Hepatocyte (in vitro differentiated cells): Measurements from ENCODE around the gene ZFHX3. TPM values are rescaled to one million over a fixed set of nuclear protein-coding genes. Genes with fewer than 3 reads are reported as not detected.

Source experiments
- DNase-seq: peaks from one replicate; pipeline ENCODE4 v3.0.0-alpha.2; 2016; ENCODE audit warnings: low spot score
- H2AFZ ChIP-seq: fragments of 200-600 bp; sonication (generic); 2 replicates; pipeline ENCODE4 v1.6.0; 2016; ENCODE audit warnings: antibody characterized with exemption, mild to moderate bottlenecking
- H3K27ac ChIP-seq: fragments of 200-600 bp; sonication (generic); 2 replicates; pipeline ENCODE4 v1.5.1; 2016; ENCODE audit warnings: mild to moderate bottlenecking
- H3K27me3 ChIP-seq: fragments of 200-600 bp; sonication (generic); 2 replicates; pipeline ENCODE4 v1.6.1; 2016
- H3K36me3 ChIP-seq: fragments of 200-600 bp; sonication (generic); replicated peaks from 2 replicates; pipeline ENCODE4 v1.5.1; 2016; ENCODE audit warnings: low read depth; ENCODE audit not compliant: insufficient read depth
- H3K4me1 ChIP-seq: fragments of 200-600 bp; sonication (generic); 2 replicates; pipeline ENCODE4 v1.5.1; 2016; ENCODE audit warnings: mild to moderate bottlenecking, moderate library complexity; ENCODE audit not compliant: insufficient read depth
- H3K4me2 ChIP-seq: fragments of 200-600 bp; sonication (generic); 2 replicates; pipeline ENCODE4 v1.6.0; 2016
- H3K4me3 ChIP-seq: fragments of 200-600 bp; sonication (generic); 2 replicates; pipeline ENCODE4 v1.5.1; 2016; ENCODE audit warnings: mild to moderate bottlenecking
- H3K79me2 ChIP-seq: fragments of 200-600 bp; sonication (generic); 2 replicates; pipeline ENCODE4 v1.6.0; 2017; ENCODE audit warnings: mild to moderate bottlenecking
- H3K9me2 ChIP-seq: fragments of 200-600 bp; sonication (generic); replicated peaks from 2 replicates; pipeline ENCODE4 v1.6.0; 2017; ENCODE audit warnings: mild to moderate bottlenecking; ENCODE audit not compliant: insufficient read depth
- H3K9me3 ChIP-seq: fragments of 200-600 bp; sonication (generic); 2 replicates; pipeline ENCODE4 v1.5.1; 2016; ENCODE audit warnings: low read depth, mild to moderate bottlenecking
- H4K20me1 ChIP-seq: fragments of 200-600 bp; sonication (generic); 2 replicates; pipeline ENCODE4 v1.6.0; 2016; ENCODE audit warnings: mild to moderate bottlenecking; ENCODE audit not compliant: insufficient read depth, poor library complexity, severe bottlenecking
- EZH2 ChIP-seq: fragments of 200-600 bp; sonication (generic); IDR thresholded peaks from 2 replicates; pipeline ENCODE4 v1.6.1; 2016; ENCODE audit warnings: antibody characterized with exemption, mild to moderate bottlenecking, borderline replicate concordance
- EZH2phosphoT487 ChIP-seq: fragments of 200-600 bp; sonication (generic); IDR thresholded peaks from one replicate; pipeline ENCODE4 v1.6.1; 2018; ENCODE audit warnings: antibody characterized with exemption, mild to moderate bottlenecking, low read depth, moderate library complexity; ENCODE audit not compliant: unreplicated experiment, severe bottlenecking
- WGBS: methylation state at CpG from one replicate; pipeline ENCODE4 v1.1.6; 2016; ENCODE audit warnings: low lambda C conversion rate; ENCODE audit errors: missing lambda C conversion rate; 5-methylcytosine and 5-hydroxymethylcytosine counted together
- polyA plus RNA-seq: library from polyadenylated mRNA; unstranded; fragments of >200 nt; fragmentation: Nextera tagmentation; extraction: Ambion mirVana; gene quantifications from 2 replicates; pipeline ENCODE4 v1.2.1, GENCODE V29; 2016
- total RNA-seq: library from RNA; depleted of rRNA; stranded (reverse); fragments of >200 nt; gene quantifications from 2 replicates; pipeline ENCODE4 v1.2.3, GENCODE V29; 2014
- TF ChIP-seq, protein P1 (sequence below): fragments of 200-600 bp; sonication (generic); IDR thresholded peaks from 2 replicates; pipeline ENCODE4 v1.5.1; 2016; ENCODE audit warnings: antibody characterized with exemption, mild to moderate bottlenecking; ENCODE audit not compliant: poor library complexity

ZFHX3 gene
- total and polyA plus RNA-seq, 2 experiments from 2014 or later, result 6.4 to 11.6 TPM

DNA sequence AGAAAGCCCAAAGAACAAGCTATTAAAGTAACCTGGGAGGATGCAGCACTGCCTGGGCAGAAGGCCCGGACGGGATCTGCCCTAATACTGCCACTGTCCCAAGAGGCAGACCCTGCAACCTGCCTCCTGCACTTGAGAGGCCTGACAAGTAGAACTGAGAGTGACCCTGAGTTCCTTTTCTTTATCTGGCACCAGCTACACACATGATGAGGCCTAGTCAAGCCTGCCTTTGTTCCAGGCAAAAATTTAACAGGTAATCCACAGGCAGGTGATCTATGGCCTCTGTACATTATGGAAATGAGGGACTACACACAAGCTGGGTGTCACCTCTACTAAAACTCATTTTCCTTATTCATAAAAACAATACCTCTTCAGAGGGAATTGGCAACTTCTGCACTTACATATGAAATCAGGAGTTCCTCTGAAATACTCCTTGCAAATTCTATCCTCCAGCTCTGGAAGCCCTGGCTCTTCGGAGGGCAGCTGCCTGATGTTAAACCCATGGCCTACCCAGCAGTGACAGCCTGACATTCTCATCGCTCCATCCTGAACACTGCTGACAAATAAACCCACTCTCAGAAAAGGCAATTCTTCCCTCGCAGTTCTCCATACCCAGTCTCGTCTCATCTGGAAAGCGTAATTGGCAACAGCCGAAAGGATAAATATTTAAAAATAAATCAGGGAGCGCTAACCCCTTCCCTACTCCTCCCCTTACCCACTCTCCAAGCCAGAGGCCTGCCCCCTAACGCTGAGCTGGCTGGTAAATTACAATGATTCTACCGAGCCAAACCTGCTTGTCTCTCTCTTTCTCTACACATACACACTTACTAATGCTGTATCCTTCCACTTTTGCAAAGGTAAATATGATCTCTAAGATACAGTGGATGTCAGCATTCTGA lies 2.5 kb upstream of the ZFHX3 start:
- Histone ChIP-seq H3K4me2 (peak overlapping the region; percentile 40), H3K79me2 (peaks cover 87% of the 10 kb centered on the region), H2AFZ (no peak overlapping the region), H3K9me3 (no peaks in the 10 kb centered on the region), H4K20me1 (peaks cover 3% of the 10 kb centered on the region), H3K27ac (peak overlapping the region; percentile 98), H3K36me3 (no peaks in the 10 kb centered on the region), H3K4me3 (no peak overlapping the region), H3K9me2 (no peaks in the 10 kb centered on the region), H3K27me3 (no peaks in the 10 kb centered on the region), H3K4me1 (peaks cover 85% of the 10 kb centered on the region)
- TF ChIP-seq, protein P1, sequence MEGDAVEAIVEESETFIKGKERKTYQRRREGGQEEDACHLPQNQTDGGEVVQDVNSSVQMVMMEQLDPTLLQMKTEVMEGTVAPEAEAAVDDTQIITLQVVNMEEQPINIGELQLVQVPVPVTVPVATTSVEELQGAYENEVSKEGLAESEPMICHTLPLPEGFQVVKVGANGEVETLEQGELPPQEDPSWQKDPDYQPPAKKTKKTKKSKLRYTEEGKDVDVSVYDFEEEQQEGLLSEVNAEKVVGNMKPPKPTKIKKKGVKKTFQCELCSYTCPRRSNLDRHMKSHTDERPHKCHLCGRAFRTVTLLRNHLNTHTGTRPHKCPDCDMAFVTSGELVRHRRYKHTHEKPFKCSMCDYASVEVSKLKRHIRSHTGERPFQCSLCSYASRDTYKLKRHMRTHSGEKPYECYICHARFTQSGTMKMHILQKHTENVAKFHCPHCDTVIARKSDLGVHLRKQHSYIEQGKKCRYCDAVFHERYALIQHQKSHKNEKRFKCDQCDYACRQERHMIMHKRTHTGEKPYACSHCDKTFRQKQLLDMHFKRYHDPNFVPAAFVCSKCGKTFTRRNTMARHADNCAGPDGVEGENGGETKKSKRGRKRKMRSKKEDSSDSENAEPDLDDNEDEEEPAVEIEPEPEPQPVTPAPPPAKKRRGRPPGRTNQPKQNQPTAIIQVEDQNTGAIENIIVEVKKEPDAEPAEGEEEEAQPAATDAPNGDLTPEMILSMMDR, result peak; percentile 12
- no peak for TF ChIP-seq EZH2
- TF ChIP-seq EZH2phosphoT487, result no peak
- WGBS, result 52% methylated on average over 11 of the region's 11 CpGs
- DNase-seq, result no peak

DNA sequence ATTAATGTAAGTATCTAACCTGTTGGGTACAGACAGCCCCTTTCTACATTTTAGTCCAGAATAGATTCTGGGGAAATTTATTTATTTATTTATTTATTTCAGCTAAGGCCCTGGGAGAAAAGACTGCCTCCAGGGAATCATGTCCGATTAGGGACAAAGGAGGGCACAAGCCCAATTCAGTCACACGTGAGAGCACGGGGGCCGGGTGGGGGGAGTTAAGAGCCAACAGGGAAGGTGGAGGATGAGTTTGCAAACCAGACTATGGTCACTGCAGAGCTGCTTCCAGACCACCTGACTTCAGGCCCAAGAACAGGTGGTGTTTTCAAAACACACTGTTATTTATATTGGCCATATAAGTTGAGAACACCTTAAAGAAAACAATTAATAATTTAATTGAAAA lies 1.6 kb upstream of the ZFHX3 start:
- peaks cover 94% of the 10 kb centered on the region for H3K79me2 ChIP-seq
- peaks cover 86% of the 10 kb centered on the region for H3K4me1 ChIP-seq
- H3K9me2 ChIP-seq, result no peaks in the 10 kb centered on the region
- WGBS, result 74% methylated on average over 4 of the region's 4 CpGs
- H4K20me1 ChIP-seq, result peaks cover 3% of the 10 kb centered on the region
- no peak overlapping the region for H3K4me3 ChIP-seq
- no peak overlapping the region for H2AFZ ChIP-seq
- H3K9me3 ChIP-seq, result no peaks in the 10 kb centered on the region
- H3K27me3 ChIP-seq, result no peaks in the 10 kb centered on the region
- TF ChIP-seq, protein P1, result no peak
- TF ChIP-seq EZH2, result no peak
- no peak for TF ChIP-seq EZH2phosphoT487
- peak overlapping the region; percentile 98 for H3K27ac ChIP-seq
- no peak for DNase-seq
- H3K4me2 ChIP-seq, result peak overlapping the region; percentile 93
- H3K36me3 ChIP-seq, result no peaks in the 10 kb centered on the region

DNA sequence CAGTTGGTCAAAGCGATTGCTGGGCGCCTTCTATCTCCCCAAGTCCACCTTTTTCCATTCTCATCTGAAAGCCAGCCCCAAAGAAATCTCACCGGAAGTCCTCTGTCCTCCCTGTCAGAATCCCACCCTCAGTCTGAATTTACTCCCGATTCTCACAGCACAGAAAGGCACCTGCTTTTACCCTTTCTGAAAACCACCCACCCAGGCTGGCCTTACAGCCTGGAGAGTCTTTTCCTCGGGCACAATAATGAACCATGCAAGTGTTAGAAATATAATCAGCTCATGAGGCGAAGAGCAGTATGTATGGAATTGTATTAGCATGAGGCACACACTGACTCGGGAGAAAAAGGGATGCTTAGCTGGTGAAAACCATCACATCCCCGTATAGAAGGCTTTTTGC lies 1.2 kb upstream of the ZFHX3 start:
- WGBS, result 53% methylated on average over 8 of the region's 8 CpGs
- H3K4me1 ChIP-seq, result peaks cover 86% of the 10 kb centered on the region

More for the DNA sequence above, 1.2 kb upstream of the ZFHX3 start:
- TF ChIP-seq EZH2 (no peak), EZH2phosphoT487 (no peak)
- TF ChIP-seq, protein P1, result no peak
- Histone ChIP-seq H3K4me2 (peak overlapping the region; percentile 93), H3K4me3 (no peak overlapping the region), H3K9me3 (no peaks in the 10 kb centered on the region), H4K20me1 (peaks cover 3% of the 10 kb centered on the region), H3K27me3 (no peaks in the 10 kb centered on the region), H3K36me3 (no peaks in the 10 kb centered on the region), H2AFZ (peak overlapping the region; percentile 51), H3K27ac (peak overlapping the region; percentile 98), H3K9me2 (no peaks in the 10 kb centered on the region), H3K79me2 (peaks cover 94% of the 10 kb centered on the region)
- no peak for DNase-seq
